Fibroblast of skin of abdomen (primary cell): ENCODE measurements around the gene CENPL.

Source experiments
- DNase-seq: peaks from one replicate; pipeline ENCODE4 v3.0.0-alpha.2; 2013

The CENPL gene

DNA sequence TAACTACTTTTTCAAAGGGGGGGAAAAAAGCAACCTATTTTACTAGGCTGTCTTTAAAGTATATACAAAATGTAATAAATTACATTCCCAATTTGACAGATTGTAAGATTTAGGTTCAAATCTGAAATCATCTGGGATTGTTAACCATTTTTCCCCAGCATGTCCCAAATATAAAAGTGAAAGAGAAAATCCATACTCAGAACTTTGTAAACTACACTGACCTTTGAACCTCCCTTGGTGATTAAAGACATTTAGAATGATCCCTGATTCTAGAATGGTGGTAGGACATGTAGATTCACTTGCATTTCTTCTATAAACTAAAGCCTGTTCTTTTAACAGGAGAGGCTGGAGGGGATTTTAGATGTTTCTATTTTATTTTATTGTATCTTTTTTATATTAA lies 70.9 kb downstream of the CENPL start:
- no peak for DNase-seq
